Measurements from ENCODE around the gene MPV17L2. TPM values are rescaled to one million over a fixed set of nuclear protein-coding genes. Genes with fewer than 3 reads are reported as not detected.

MPV17L2 gene
- total and polyA plus RNA-seq, 2 donors (not counting 1 experiment from before 2014, with no cell fraction given) = 8.6 to 23.0 TPM

DNA sequence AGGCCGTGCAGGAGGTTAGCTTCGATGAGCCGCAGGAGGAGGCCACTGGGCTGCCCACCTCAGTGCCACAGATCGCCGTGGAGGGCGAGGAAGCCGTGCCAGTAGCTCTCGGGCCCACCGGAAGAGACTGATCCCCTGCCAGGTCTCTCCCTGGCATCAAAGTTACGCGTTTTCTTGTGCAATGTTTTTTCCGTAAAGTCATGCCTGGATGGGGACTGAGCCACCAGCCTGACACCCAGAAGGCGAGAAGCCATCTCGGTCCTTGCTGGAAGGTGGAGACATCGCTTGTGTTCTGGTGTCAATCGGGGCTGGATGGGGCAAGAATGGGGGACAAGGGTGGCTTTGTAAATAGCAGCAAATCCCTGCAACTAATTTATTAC is 43.4 kb upstream of the MPV17L2 start:
- peaks cover 18% of the 10 kb centered on the region for H3K4me1 Mint-ChIP-seq
- Histone ChIP-seq H2AFZ (ENCODE audit: insufficient read depth, low read depth, low read length, poor library complexity, severe bottlenecking) (no peak overlapping the region), H4K20me1 (ENCODE audit: control insufficient read depth, insufficient read depth, low read length, poor library complexity, severe bottlenecking) (peaks cover 28% of the 10 kb centered on the region), H3K9me3 (ENCODE audit: control extremely low read depth in 1 of 3, control insufficient read depth in 2 of 3, insufficient read depth in 1 of 3, low read length in 2 of 3) (no peaks in the 10 kb centered on the region), H3K4me2 (replicated peaks; ENCODE audit: low read depth, low read length, poor library complexity, severe bottlenecking) (no peak overlapping the region), H3K4me1 (ENCODE audit: control insufficient read depth in 2 of 2, insufficient read depth in 2 of 2, low read length in 2 of 2) (peaks cover 14 to 25% of the 10 kb centered on the region in 2 donors), H3K79me2 (ENCODE audit: control insufficient read depth, insufficient read depth, low read length) (peaks cover 9% of the 10 kb centered on the region), H3K36me3 (replicated peaks in 1 of 2; ENCODE audit: control extremely low read depth in 1 of 2, control insufficient read depth in 1 of 2, extremely low read depth in 1 of 2, insufficient read depth in 2 of 2, low read length in 1 of 2) (peaks cover 3 to 41% of the 10 kb centered on the region in 2 experiments), H3K4me3 (ENCODE audit: control extremely low read depth in 1 of 5, extremely low read depth in 1 of 5, insufficient read depth in 1 of 5, low read depth in 2 of 5, low read length in 4 of 5) (no peak overlapping the region), H3K27me3 (replicated peaks in 1 of 4; ENCODE audit: control extremely low read depth in 1 of 4, control insufficient read depth in 3 of 4, insufficient read depth in 4 of 4, low read length in 3 of 4) (no peaks in the 10 kb centered on the region), H3K9ac (ENCODE audit: low read length) (no peak overlapping the region), H3K27ac (ENCODE audit: low read length in 2 of 2) (no peak overlapping the region)
- no peaks in the 10 kb centered on the region for H3K27me3 Mint-ChIP-seq
- no peak overlapping the region for H3K4me3 Mint-ChIP-seq
- ATAC-seq (ENCODE audit: low read depth) = no peak
- DNase-seq = no peak
- ChIA-PET CTCF (no interaction called here), POLR2A (interaction anchor here (1.1 kb wide), 1 partner anchor 51 kb away, joined by 4 read pairs; no protein-coding TSS in a partner anchor)
- intact Hi-C loops (cut with micrococcal nuclease) = no loop called here
- TF ChIP-seq EZH2 (IDR thresholded peaks at IDR 0.05; ENCODE audit: borderline replicate concordance, insufficient read depth, low read depth, low read length, poor library complexity, severe bottlenecking) = no peak
- TF ChIP-seq, protein P1, sequence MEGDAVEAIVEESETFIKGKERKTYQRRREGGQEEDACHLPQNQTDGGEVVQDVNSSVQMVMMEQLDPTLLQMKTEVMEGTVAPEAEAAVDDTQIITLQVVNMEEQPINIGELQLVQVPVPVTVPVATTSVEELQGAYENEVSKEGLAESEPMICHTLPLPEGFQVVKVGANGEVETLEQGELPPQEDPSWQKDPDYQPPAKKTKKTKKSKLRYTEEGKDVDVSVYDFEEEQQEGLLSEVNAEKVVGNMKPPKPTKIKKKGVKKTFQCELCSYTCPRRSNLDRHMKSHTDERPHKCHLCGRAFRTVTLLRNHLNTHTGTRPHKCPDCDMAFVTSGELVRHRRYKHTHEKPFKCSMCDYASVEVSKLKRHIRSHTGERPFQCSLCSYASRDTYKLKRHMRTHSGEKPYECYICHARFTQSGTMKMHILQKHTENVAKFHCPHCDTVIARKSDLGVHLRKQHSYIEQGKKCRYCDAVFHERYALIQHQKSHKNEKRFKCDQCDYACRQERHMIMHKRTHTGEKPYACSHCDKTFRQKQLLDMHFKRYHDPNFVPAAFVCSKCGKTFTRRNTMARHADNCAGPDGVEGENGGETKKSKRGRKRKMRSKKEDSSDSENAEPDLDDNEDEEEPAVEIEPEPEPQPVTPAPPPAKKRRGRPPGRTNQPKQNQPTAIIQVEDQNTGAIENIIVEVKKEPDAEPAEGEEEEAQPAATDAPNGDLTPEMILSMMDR (IDR thresholded peaks at IDR 0.05) = no peak
- no peak overlapping the region for H3K27ac Mint-ChIP-seq
- WGBS (ENCODE audit: insufficient coverage) = 97% methylated on average over 14 of the region's 16 CpGs
- no peaks in the 10 kb centered on the region for H3K9me3 Mint-ChIP-seq (ENCODE audit: insufficient read depth)

DNA sequence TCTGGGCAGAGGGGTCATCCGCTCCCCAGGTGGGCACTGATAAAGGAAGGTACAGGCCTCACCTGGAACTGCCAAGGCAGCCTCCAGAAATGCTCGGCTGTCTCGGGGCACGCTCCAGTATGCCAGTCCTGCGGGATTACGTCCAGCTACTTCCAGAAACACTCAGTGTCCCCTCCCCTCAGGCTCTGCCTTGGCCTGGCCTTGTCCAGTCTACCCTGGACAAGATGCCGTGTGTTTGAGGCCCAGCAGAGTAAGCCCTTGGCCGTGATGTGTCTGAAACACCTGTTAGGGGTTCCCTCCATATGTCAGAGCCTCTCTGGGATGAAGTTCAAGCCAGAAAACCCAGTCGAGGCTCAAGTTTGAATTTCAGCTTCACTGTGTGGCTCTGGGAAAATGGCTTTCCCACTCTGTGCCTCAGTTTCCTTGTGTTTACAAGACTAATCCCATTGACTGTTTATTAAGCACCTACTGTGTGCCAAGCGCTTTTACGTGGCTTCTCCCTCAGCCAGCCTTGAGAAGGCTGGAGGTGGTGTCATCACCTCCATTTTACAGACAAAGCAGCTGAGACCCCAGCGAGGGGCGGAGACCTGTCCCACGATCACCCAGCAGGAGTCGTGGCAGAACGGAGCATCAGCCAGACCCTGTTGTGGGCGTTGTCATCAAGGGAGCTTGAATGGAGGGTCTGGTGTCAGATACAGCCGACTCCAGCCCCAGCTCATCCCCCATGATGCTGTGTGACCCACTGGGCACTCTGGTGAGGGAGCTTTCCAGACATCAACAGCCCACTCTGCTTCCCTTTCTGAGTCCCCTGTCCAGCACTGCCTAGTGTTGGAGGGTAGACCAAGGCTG is 42.0 kb upstream of the MPV17L2 start:
- Mint-ChIP-seq H3K4me1 (peaks cover 20% of the 10 kb centered on the region), H3K27ac (peak overlapping the region; percentile 95), H3K9me3 (ENCODE audit: insufficient read depth) (no peaks in the 10 kb centered on the region), H3K27me3 (no peaks in the 10 kb centered on the region), H3K4me3 (peak overlapping the region; percentile 89)
- Histone ChIP-seq H3K79me2 (ENCODE audit: control insufficient read depth, insufficient read depth, low read length) (peaks cover 10% of the 10 kb centered on the region), H3K9ac (ENCODE audit: low read length) (no peak overlapping the region), H3K9me3 (ENCODE audit: control extremely low read depth in 1 of 3, control insufficient read depth in 2 of 3, insufficient read depth in 1 of 3, low read length in 2 of 3) (no peaks in the 10 kb centered on the region), H3K27ac (ENCODE audit: low read length in 2 of 2) (no peak overlapping the region), H3K4me1 (ENCODE audit: control insufficient read depth in 2 of 2, insufficient read depth in 2 of 2, low read length in 2 of 2) (peaks cover 14 to 25% of the 10 kb centered on the region in 2 donors), H3K4me3 (ENCODE audit: control extremely low read depth in 1 of 5, extremely low read depth in 1 of 5, insufficient read depth in 1 of 5, low read depth in 2 of 5, low read length in 4 of 5) (no peak overlapping the region), H4K20me1 (ENCODE audit: control insufficient read depth, insufficient read depth, low read length, poor library complexity, severe bottlenecking) (peaks cover 22% of the 10 kb centered on the region), H3K36me3 (replicated peaks in 1 of 2; ENCODE audit: control extremely low read depth in 1 of 2, control insufficient read depth in 1 of 2, extremely low read depth in 1 of 2, insufficient read depth in 2 of 2, low read length in 1 of 2) (peaks cover 0 to 29% of the 10 kb centered on the region in 2 experiments), H3K4me2 (replicated peaks; ENCODE audit: low read depth, low read length, poor library complexity, severe bottlenecking) (peak overlapping the region; percentile 99), H2AFZ (ENCODE audit: insufficient read depth, low read depth, low read length, poor library complexity, severe bottlenecking) (no peak overlapping the region), H3K27me3 (replicated peaks in 1 of 4; ENCODE audit: control extremely low read depth in 1 of 4, control insufficient read depth in 3 of 4, insufficient read depth in 4 of 4, low read length in 3 of 4) (no peaks in the 10 kb centered on the region)
- intact Hi-C loops (cut with micrococcal nuclease) = no loop called here
- DNase-seq (no peak), ATAC-seq (ENCODE audit: low read depth) (no peak)
- no peak for TF ChIP-seq EZH2 (IDR thresholded peaks at IDR 0.05; ENCODE audit: borderline replicate concordance, insufficient read depth, low read depth, low read length, poor library complexity, severe bottlenecking)
- TF ChIP-seq, protein P1 (IDR thresholded peaks at IDR 0.05) = no peak
- ChIA-PET POLR2A (interaction anchor here (0.6 to 2.5 kb wide), 7 partner anchors 13 to 1053 kb away, joined by 3 to 17 read pairs (median 6); partner anchors contain the start of genes JAK3, MAST3 and MPV17L2), CTCF (interaction anchor here (1.0 to 2.4 kb wide), 14 partner anchors 10 to 218 kb away, joined by 3 to 16 read pairs (median 6); partner anchors contain the start of genes ARRDC2, CCDC124 and IFI30)
- WGBS (ENCODE audit: insufficient coverage) = 97% methylated on average over 11 of the region's 18 CpGs
